ENCODE data around the gene TBC1D22A. TPM values are rescaled to one million over a fixed set of nuclear protein-coding genes. Genes with fewer than 3 reads are reported as not detected.

The TBC1D22A gene
- total RNA-seq, 1 donor from 2014 or later, result 14.0 TPM

DNA sequence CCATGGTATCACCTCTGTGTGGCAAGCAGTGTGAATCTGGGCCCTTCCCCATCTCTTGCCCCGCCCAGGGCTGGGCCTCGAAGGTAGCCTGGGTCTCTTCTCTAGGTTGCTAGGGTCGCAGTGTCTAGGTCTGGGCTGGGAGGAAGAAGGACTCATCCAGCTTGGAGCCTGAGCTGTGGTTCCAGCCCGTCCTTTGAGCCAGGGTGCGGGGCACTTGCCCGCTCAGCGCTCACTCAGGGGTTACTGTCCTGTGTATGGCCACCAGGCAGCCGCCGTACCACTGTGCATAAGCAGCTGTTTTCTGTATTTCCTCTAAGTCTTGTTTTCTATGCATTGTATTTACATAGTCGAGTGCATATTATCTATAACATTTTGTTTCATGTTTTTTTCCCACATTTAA, 160.9 kb downstream of the TBC1D22A start:
- ATAC-seq (ENCODE audit: poor library complexity) (no peak), DNase-seq (no peak)
- intact Hi-C loops (cut with DNase I), result no loop called here

DNA sequence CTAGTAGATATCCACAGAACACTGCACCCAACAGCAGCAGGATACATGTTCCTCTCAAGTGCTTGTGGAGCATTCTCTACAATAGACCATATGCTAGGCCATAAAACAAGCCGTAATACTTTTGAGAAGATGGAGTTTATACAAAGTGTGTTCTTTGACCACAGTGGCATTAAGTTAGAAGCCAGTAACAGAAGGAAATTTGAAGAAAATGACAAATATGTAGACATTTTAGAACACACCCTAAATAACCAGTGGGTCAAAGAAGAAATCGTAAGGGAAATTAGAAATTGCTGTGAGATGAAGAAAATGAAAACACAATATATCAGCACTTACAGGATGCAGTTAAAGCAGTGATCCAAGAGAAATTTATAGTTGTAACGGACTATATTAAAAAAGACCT, 163.4 kb downstream of the TBC1D22A start:
- no peak for DNase-seq
- no peak for ATAC-seq (ENCODE audit: poor library complexity)
- intact Hi-C loops (cut with DNase I), result no loop called here

DNA sequence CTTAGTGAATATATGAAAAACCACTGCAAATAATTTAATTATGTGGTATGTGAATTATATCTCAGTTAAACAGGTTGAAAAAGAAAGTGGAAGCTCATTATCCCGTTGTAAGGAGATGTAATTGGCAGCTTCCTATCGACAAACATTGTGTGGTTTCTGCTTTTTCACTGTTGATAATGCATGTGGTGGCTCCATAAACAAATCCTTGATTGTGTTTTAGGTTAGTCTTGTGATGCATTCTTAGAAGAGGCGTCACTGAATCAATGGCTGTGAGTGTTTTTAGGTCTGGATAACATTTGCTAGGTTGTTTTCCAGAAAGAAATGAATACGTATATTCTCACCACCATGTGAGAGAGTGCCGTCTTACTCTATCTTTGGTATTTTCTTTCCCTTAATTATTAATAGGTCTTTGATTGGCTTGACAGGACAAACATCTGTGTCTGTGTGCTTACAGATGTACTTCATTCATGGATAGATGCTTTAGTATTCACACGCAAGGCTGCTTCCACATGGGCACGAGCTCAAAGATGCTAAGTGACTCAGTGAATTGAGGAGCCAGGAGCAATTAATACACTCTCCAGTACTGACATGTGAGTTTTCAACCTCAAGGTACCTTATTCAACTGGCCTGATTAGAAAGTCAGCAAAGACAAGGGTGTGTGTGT, 166.7 kb downstream of the TBC1D22A start:
- no peak for DNase-seq
- intact Hi-C loops (cut with DNase I), result no loop called here
- ATAC-seq (ENCODE audit: poor library complexity), result no peak

DNA sequence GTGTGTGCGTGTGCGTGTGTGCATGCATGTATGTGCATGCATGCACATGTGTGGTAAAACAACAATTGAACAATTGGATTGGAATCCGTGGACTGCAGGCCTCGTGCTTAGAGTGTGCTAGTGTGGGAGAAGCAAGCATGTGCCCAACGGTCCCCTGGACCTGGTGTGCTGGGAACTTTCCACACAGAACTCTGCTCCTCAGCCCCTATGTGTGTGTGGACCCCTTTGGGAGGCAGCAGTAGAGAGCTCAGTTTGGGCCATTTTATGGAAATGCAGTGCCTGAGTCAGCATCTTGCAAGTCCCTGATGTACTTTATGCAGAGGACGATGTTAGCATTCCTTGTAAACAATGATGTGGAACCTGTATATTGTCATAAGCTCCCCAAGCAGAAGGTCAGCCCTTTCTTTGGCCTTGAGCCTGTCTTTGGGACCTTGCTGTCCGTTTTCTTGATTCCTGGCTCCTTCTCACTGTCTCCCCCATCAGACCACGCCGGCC, 167.3 kb downstream of the TBC1D22A start:
- ATAC-seq (ENCODE audit: poor library complexity), result no peak
- intact Hi-C loops (cut with DNase I), result no loop called here
- DNase-seq, result no peak

DNA sequence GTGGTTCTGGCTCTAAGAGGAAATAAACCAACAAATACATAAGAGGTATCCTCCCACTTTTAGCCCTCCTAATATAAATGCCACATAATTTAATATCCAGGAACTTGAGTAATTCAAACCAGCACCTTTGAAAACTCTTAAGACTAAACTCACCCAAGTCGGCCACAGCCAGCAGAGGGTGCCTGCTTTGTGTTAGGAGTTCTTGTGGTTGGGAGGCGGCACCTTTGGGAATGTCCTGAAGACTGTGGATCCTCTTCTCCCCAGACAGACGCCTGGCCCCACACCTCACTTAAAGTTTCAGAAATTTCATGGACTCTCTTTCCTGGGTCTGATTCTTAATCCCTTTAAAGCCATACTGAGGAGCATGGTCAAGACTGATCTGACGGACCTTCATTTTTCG, 169.0 kb downstream of the TBC1D22A start:
- DNase-seq, result no peak
- intact Hi-C loops (cut with DNase I), result no loop called here

DNA sequence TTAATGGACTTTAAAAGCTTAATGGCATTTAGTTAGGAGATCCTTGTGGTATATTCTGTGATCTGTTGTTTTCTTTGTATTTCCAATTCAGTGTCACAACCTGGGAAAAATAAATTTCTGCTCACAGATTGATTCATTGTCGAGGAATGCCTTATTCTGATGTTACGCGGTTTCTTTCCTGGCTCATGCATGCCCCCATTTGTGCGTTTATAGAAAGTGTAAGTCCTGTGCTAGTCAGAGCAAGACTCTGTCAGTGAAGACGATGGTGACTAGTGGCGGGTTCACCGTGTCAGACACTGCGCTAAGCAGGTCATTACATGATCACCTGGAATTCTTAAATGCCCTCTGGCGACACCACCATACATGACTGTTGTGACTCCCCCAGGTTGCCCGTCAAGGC, 169.4 kb downstream of the TBC1D22A start:
- intact Hi-C loops (cut with DNase I), result no loop called here
- ATAC-seq (ENCODE audit: poor library complexity) (no peak), DNase-seq (no peak)

More for the DNA sequence above, 169.0 kb downstream of the TBC1D22A start:
- no peak for ATAC-seq (ENCODE audit: poor library complexity)

DNA sequence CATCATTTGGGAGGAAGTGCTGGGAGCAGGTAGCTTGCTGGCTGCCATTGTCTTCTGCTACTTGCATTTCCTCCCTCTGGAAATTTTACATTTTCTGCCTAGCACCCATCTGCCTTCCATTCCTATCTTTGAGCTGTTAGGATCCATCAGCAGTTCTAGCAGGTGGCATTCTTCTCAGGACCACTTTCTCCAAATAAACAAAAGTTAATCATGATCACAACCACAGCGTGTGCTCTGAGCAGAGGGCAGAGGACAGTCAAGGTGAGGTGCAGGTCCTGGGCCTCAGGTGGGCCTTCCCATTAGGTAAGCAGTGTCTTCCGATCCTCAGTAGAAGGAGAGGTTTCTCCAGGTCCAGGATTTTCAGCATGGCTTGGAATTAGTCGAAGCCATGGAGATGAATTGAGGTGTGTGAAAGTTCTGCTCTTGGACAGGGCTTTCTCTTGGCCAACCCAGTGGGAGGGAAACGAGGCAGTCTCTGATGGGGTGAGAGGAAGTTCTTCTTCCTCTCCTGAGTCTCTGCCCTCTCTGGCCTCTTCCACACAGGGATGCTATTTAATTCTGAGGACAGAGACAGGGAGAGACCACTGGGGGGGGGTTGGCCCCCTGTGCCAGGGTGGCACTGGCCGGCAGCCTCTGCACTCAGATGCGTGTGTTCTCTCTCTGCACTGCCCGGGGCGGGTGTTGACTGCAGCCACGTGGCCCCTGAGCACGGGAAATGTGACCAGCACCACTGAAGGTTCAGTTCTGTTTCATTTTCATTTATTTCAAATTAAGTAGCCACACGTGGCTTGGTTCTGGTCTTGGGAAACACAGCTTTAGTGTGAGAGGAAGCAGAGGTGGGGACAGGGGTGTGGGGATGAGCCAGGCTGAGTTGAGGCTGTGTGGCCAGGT, 170.8 kb downstream of the TBC1D22A start:
- no peak for ATAC-seq (ENCODE audit: poor library complexity)

DNA sequence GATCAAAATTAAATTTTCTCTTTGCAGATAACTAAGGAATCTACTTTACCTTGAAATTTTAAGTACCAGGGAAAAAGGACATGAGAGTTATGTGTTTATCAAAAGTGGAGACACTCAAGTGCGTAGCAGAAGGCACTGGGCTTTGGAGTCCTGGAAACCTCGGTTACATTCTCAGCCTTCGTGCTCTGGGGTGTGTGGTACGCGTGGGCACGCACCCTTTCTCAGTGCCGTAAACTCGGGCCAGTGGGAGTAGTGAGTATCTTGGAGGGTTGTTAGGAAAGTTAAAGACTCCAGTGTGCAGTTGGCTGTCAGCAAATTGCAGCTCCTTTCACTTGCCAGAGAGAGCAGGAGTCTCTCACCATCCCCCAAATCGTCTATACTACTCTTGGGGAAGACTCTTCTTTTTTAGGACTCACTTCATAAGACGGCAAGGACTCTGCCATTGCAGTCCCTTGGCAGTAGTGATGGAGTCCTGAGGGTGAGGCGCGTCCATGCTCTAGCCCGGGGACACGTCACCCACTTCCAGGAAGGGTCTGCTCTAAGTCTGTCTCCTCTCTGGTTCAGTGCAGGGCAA, 171.8 kb downstream of the TBC1D22A start:
- no peak for ATAC-seq (ENCODE audit: poor library complexity)
- intact Hi-C loops (cut with DNase I), result no loop called here
- no peak for DNase-seq

More for the DNA sequence above, 170.8 kb downstream of the TBC1D22A start:
- intact Hi-C loops (cut with DNase I), result no loop called here
- DNase-seq, result no peak

DNA sequence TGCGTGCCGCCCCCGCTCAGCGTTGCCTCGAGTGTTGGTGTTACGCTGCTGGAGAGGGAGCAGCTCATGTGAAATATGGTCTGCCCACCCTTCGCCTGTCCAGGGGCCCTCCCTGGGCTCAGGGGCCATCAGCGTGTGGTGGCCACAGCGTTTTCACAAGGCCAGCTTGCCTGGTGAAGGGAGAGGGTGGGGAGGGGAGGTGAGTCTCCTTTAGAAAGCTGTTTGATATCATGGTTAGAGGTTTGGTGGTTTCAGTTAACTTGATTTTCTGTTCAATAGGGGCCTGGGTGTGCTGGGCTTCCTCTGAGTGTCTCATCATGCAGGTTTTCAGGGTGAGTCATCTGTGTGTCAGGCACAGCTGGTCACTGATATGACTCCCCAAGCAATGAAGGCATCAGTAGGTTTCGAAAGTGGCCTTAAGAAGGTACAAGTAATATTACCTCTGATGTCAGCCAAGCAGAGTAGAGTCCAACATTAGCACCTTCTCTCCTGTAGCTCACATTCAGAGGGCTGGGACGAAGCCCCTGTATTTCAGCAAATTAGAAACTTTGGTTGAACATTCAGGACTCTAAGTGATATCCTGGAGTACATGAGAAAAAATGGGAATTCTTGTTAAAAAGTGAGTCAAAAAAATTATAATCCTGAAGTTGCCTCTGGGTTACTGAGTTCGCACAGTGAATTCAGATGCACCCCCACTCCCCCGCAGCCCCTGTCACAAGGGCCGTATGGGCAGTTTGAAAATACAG, 172.5 kb downstream of the TBC1D22A start:
- ATAC-seq (ENCODE audit: poor library complexity) (no peak), DNase-seq (no peak)
- intact Hi-C loops (cut with DNase I), result no loop called here

DNA sequence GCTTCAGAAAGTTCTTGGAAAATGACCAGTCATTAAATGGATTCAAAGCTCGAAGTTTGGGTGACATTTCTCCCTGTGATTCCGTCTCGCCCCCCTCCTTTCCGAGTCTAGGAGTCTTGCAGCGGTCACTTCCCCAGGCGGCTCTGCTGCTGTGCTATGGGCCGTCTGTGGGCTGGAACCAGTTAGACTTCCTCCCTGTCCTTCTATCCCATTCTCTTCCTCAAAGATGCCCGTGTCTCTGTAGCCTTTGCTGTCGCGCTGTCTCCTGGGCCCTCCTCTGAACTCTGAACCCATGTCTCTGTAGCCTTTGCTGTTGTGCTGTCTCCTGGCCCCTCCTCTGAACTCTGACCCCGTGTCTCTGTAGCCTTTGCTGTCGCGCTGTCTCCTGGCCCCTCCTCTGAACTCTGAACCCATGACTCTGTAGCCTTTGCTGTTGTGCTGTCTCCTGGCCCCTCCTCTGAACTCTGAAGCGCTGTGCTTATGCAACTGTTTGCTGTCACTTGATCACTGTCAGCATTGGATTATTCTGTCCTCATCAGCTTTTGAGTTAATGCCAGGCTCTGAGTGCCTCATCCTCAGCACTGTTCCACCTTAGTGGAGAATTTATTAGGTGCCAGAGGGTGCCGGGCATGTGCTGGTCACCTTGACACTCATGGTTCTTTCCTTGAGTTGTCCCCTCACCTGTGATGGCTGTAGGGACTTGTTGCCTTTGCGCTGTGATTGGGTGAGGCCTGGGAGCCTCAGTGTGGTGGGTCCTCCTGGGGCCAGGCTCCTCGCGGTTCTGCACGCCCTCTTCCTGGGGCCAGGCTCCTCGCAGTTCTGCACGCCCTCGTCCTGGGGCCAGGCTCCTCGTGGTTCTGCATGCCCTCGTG, 173.3 kb downstream of the TBC1D22A start:
- intact Hi-C loops (cut with DNase I), result no loop called here
- no peak for DNase-seq
- peak; percentile 68 for ATAC-seq (ENCODE audit: poor library complexity)

DNA sequence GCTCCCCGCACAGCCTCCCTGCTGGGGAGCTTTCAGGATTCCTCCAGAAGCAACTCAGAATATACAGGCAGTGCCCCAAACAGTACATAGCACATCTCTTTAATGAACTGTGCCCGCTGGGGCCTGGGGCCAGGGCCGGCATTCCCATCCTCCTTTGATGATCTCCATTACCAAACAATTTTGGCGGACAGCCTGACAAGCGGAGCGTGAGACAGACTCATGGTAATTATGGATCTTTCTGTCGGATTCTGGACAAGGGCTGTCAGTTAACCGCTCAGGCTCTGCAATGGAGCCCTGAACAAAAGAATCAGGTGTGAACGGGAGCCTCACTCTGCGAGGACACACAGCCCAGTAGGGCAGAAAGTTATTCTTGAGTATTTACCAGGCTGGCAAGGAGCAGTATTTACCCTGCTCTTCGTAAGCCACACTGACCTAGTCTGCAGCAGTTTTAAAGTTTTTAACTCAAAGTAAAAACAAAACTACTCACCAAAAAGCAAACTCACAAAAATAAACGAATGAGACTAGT, 174.0 kb downstream of the TBC1D22A start:
- peak; percentile 51 for ATAC-seq (ENCODE audit: poor library complexity)
- intact Hi-C loops (cut with DNase I), result no loop called here
- no peak for DNase-seq

DNA sequence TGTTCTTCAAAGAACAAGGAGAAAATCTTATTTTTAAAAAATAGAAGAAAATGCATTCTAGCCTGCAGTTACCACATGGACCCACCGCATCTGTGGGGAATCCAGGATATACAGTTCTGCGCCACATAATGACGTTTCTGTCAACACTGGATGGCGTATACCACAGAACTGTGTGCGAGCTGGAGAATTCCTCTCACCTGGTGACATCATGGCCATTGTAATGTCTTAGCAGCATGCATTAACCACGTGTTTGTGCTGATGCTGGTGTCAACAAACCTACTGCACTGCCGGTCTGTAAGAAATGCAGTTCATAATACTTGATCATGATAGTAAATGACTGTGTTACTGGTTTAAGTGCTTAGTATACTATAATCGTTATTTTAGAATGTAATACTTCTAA, 174.7 kb downstream of the TBC1D22A start:
- intact Hi-C loops (cut with DNase I), result no loop called here
- ATAC-seq (ENCODE audit: poor library complexity), result no peak
- no peak for DNase-seq

DNA sequence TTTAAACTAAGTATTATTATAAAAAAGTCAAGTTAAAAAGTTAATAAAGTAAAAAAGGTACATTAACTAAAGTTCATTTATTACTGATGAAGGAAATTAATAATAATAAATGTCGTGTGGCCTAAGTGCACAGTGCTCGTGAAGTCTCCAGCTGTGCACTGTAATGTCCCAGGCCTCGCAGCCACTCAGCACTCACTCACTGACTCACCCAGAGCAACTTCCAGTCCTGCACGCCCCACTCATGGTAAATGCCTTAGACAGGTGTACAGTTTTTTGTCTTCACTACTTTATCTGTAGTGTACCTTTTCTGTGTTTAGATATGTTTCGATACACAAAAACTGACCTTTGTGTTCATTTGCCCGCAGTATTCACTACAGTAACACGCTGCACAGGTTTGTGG, 175.5 kb downstream of the TBC1D22A start:
- DNase-seq (no peak), ATAC-seq (ENCODE audit: poor library complexity) (no peak)
- intact Hi-C loops (cut with DNase I), result no loop called here

DNA sequence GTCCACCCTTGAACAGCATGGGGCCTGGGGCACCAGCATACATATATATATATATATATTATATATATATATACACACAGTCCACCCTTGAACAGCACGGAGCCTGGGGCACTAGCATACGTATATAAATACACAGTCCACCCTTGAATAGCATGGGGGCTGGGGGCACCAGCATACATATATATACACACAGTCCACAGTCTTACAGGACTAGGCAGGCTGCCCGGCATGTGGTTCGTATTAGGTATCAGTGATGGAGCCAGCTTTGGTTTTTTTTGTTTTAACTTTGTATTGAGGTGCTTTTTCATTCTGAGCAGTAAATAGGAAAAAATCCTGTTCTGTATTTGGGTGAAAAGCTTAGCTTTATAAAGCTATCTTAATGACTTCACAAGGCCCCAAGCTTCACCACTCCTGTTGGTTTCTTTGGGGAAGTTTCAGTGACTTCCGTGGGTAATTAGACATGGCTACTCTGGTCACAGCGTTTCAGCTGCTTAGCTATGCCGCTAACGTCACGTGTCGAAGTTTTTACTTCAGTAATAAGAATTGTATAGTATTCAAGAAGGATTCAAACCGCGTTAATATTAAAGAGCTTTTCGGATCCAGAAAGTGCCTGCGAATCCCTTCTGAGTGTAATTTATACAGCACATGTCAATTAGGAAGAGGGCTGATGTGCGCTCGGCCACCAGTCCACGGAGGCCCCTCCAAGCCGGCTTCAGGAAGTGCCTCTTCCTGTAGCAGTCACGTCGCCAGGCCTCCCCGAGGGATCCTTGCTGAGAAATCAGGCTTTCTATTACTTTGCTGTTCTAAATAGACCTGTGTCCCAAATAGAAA, 179.7 kb downstream of the TBC1D22A start:
- intact Hi-C loops (cut with DNase I), result no loop called here
- ATAC-seq (ENCODE audit: poor library complexity), result peak; percentile 60
- DNase-seq, result peak; percentile 61

DNA sequence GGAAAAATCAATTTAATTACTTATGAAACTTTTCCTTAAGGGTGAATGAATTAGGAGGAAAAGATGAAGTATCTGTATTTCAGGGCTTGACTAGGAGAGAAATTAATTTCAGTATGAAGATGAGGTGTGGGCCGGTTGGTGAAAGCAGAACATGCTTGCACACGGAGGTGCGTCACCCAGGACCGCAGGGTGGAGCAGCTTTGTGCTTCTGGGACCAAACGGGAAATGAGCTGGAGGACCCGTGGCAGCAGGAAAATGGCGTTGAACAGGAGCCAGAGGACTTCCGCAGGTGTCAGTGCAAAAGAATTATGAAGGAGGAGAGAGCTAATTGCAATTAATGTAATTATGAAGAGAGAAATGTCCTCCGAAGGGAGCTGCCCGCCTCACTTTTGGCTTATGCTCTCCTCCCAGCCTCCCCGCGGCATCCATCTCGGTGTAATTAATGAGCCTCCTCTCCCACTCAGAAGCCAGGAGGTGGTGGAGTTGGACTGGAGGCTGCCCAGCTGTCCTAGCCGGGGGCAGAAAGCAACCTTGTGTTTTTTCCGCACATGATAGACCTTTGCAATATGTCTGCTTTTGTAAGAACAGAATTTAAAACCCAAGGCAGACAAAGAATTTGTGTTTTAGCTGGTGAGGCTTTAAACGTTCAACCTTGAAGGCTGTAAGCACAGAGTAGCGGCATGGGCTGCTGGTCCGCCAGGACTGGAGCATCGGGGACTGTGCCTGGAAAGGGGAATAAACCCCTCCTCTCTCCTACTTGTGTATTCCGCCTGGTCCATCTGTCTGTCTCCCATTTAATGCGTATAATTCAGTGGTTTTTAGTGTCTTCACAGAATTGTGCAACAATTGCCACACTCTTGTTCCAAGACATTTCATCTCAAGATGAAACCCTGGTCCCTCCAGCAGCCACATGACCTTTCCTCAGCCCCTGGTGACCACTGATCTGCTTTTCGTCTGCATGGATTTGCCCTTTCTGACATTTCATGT, 180.6 kb downstream of the TBC1D22A start:
- intact Hi-C loops (cut with DNase I), result no loop called here
- peak; percentile 55 for DNase-seq
- peak; percentile 58 for ATAC-seq (ENCODE audit: poor library complexity)

DNA sequence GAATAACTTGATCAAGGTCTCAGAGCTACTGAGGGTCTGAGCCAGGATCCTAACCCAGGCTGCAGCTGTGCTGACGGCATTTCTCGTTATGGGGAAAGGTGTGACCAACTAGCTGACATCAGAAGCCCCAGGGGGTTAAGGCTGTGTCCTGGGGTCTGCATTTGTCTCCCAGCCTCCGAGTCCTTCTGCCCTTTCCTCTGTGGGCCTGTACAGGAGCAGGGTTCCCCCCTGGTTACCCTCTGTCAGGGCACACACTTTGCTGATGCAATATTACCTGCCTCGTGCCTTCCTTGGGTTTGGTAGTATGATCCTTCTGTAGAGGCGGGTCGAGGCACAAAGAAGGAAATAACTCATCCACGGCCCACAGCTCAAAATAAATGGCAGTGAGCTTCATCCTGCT, 183.0 kb downstream of the TBC1D22A start:
- DNase-seq (no peak), ATAC-seq (ENCODE audit: poor library complexity) (no peak)
- intact Hi-C loops (cut with DNase I), result no loop called here
